K562 (cell line): Measurements from ENCODE around the gene MTG1. TPM values are rescaled to one million over a fixed set of nuclear protein-coding genes. Genes with fewer than 3 reads are reported as not detected.
A peak's percentile ranks its signal among the peaks of the same experiment; 100 is the strongest.

Experiments
- ATAC-seq: fragments of 200-7000 bp; cut with Tn5 transposase; 3 replicates; pipeline ENCODE4 v1.9.1; 2020; ENCODE audit warnings: moderate library complexity
- BruUV-seq: library from RNA; stranded (reverse); fragments of 400-500 nt; replicated peaks from 2 replicates; lab custom pipeline; 2021; lab: Mats Ljungman, UMichigan
- CTCF ChIA-PET: fragments of 300-600 bp; formaldehyde crosslinking; extraction: SDS; loops from one replicate; lab custom pipeline; 2021; ENCODE audit warnings: low intra/inter-chr PET ratio; lab: Yijun Ruan, JAX
- POLR2A ChIA-PET: fragments of 300-600, 350-650 bp; sonication (Branson Sonifier 250); formaldehyde crosslinking; extraction: SDS; loops from one replicate; lab custom pipeline; 2021; ENCODE audit warnings: antibody characterized with exemption, inconsistent platforms; lab: Yijun Ruan, JAX
- DNase-seq, 4 experiments: peaks; one replicate each; pipeline versions ENCODE4 v3.0.0 to v3.0.0-alpha.2; 2011 to 2018; ENCODE audit warnings: low spot score in 3 of 4, mixed read lengths in 3 of 4; ENCODE audit errors: extremely low read depth in 1 of 4
- FAIRE-seq: peaks from 2 replicates; lab custom pipeline; 2011; peaks lifted over from hg19 to GRCh38; lab: Jason Lieb, UNC
- H2AFZ ChIP-seq: 2 replicates; pipeline ENCODE4 v1.6.0; 2011; ENCODE audit warnings: low read depth, low read length, control low read depth, inconsistent platforms
- H3K27ac ChIP-seq: fragments of 200-600 bp; 3 replicates; pipeline ENCODE4 v1.8.0; 2011; ENCODE audit warnings: low read depth, mild to moderate bottlenecking, control low read depth, inconsistent platforms, low read length, moderate library complexity, mixed read lengths; ENCODE audit errors: extremely low read depth
- H3K27me3 ChIP-seq, 2 experiments: fragments of 300-600 bp in 1 of 2; 2 replicates in 1 of 2; 3 replicates in 1 of 2; pipeline versions ENCODE4 v1.6.0 to v1.8.0; 2011; ENCODE audit warnings: inconsistent platforms in 2 of 2, low read length in 2 of 2, mild to moderate bottlenecking in 1 of 2, mixed read lengths in 1 of 2, moderate library complexity in 1 of 2; ENCODE audit not compliant: control insufficient read depth in 2 of 2, insufficient read depth in 2 of 2
- H3K36me3 ChIP-seq: fragments of 300-600 bp; 3 replicates; pipeline ENCODE4 v1.8.0; 2011; ENCODE audit warnings: mild to moderate bottlenecking, low read length, inconsistent platforms; ENCODE audit not compliant: control insufficient read depth, insufficient read depth
- H3K4me1 ChIP-seq, 2 experiments: fragments of 200-600 bp in 1 of 2; replicated peaks in 1 of 2; 2 replicates in 1 of 2; 3 replicates in 1 of 2; pipeline versions ENCODE4 v1.5.1 to v1.8.0; 2011; ENCODE audit warnings: inconsistent platforms in 2 of 2, low read length in 2 of 2, mild to moderate bottlenecking in 1 of 2, mixed read lengths in 1 of 2, moderate library complexity in 1 of 2; ENCODE audit not compliant: control insufficient read depth in 2 of 2, insufficient read depth in 2 of 2
- H3K4me2 ChIP-seq: 2 replicates; pipeline ENCODE4 v1.6.1; 2011; ENCODE audit warnings: low read length, control low read depth, inconsistent platforms, mixed read lengths; ENCODE audit not compliant: insufficient read depth
- H3K4me3 ChIP-seq: fragments of 200-600 bp; sonication (generic), shearing (Covaris generic); 2 replicates; pipeline ENCODE4 v1.5.1; 2016; ENCODE audit warnings: control low read depth, inconsistent platforms
- H3K79me2 ChIP-seq: fragments of 200-600 bp; 3 replicates; pipeline ENCODE4 v1.8.0; 2011; ENCODE audit warnings: low read length, inconsistent platforms; ENCODE audit not compliant: control insufficient read depth, insufficient read depth
- H3K9ac ChIP-seq, 2 experiments: 2 replicates each; pipeline versions ENCODE4 v1.6.0 to v1.6.1; 2011; ENCODE audit warnings: low read depth in 2 of 2, low read length in 2 of 2, control low read depth in 1 of 2, inconsistent platforms in 1 of 2, mild to moderate bottlenecking in 1 of 2, mixed read lengths in 1 of 2; ENCODE audit not compliant: insufficient read depth in 1 of 2
- H3K9me1 ChIP-seq: one replicate; pipeline ENCODE4 v1.6.0; 2011; ENCODE audit warnings: inconsistent platforms, mild to moderate bottlenecking, low read length, moderate library complexity; ENCODE audit not compliant: control insufficient read depth, insufficient read depth
- H3K9me3 ChIP-seq: replicated peaks from 2 replicates; pipeline ENCODE4 v1.5.1; 2011; ENCODE audit warnings: low read depth, low read length, inconsistent platforms; ENCODE audit not compliant: control insufficient read depth, insufficient read depth
- H4K20me1 ChIP-seq: replicated peaks from 2 replicates; pipeline ENCODE4 v1.6.1; 2011; ENCODE audit warnings: low read length, inconsistent platforms, mixed read lengths; ENCODE audit not compliant: control insufficient read depth, insufficient read depth
- ARNT ChIP-seq, 2 experiments: fragments of 450-650 bp; IDR thresholded peaks; 2 replicates each; pipeline ENCODE4 v1.6.1; 2016; ENCODE audit warnings: mild to moderate bottlenecking in 1 of 2
- EP300 ChIP-seq: IDR thresholded peaks from 2 replicates; pipeline ENCODE4 v1.6.1; 2012; ENCODE audit warnings: low read length, improper control_type of control experiment
- MXI1 ChIP-seq: IDR thresholded peaks from 2 replicates; pipeline ENCODE4 v1.6.1; 2011; ENCODE audit warnings: low read depth, mild to moderate bottlenecking, improper control_type of control experiment, low read length
- TOE1 ChIP-seq, 2 experiments: fragments of 450-650 bp in 1 of 2; sonication (generic) in 1 of 2; formaldehyde crosslinking in 1 of 2; IDR thresholded peaks; 2 replicates each; pipeline versions ENCODE4 v1.7.1 to v1.8.0; 2016 to 2022; ENCODE audit warnings: borderline replicate concordance in 2 of 2, mild to moderate bottlenecking in 2 of 2, antibody characterized with exemption in 1 of 2, inconsistent platforms in 1 of 2, low read depth in 1 of 2, missing genetic modification reagents in 1 of 2, moderate library complexity in 1 of 2
- ZNF134 ChIP-seq: fragments of 250-450 bp; sonication (Bioruptor Pico); conservative IDR thresholded peaks from 2 replicates; pipeline ENCODE4 v1.4.0; 2020
- ZNF175 ChIP-seq: fragments of 200-800 bp; sonication (Bioruptor generic); IDR thresholded peaks from 2 replicates; pipeline ENCODE4 v1.6.1; 2016; ENCODE audit warnings: low read depth, mild to moderate bottlenecking, missing genetic modification characterization, missing compliant biosample characterization
- ZNF239 ChIP-seq: fragments of 250-450 bp; sonication (Bioruptor Pico); IDR thresholded peaks from 2 replicates; pipeline ENCODE4 v1.4.0; 2020; ENCODE audit warnings: mild to moderate bottlenecking
- WGBS: fragments of 100-300 bp; shearing (Covaris generic); methylation state at CpG from one replicate; pipeline ENCODE4 v1.1.6; 2016; ENCODE audit warnings: low coverage, mixed read lengths; ENCODE audit not compliant: insufficient coverage; ENCODE audit errors: missing lambda C conversion rate; 5-methylcytosine and 5-hydroxymethylcytosine counted together
- in situ Hi-C: fragments of 300-500 bp; cut with MboI; formaldehyde crosslinking; loops from 4 replicates; pipeline ENCODE4 v1.15.0; 2018; ENCODE audit warnings: inconsistent platforms, mixed read lengths
- intact Hi-C: fragments of 100-400 bp; cut with micrococcal nuclease; formaldehyde crosslinking; loops from 2 replicates; pipeline ENCODE4 v1.14.2; 2022
- polyA plus RNA-seq, 8 experiments: library from polyadenylated mRNA; depleted of rRNA in 4 of 8; stranded (reverse) in 5 of 8; unstranded in 3 of 8; fragments of >200 nt; fragmentation: Nextera tagmentation in 2 of 8; fragmentation: Illumina TruSeq in 1 of 8; extraction: Ambion mirVana in 2 of 8; extraction: Trizol in 1 of 8; gene quantifications; 2 replicates each; pipeline versions ENCODE4 v1.2.1 to v1.2.3, GENCODE V29; 2011 to 2014; ENCODE audit warnings: inconsistent platforms in 1 of 8, missing spikeins in 1 of 8
- total RNA-seq, 7 experiments: library from RNA; depleted of rRNA in 6 of 7; stranded (reverse); fragments of >200 nt in 6 of 7; fragmentation: Illumina TruSeq in 2 of 7; extraction: Trizol in 2 of 7; gene quantifications; 2 replicates each; pipeline versions ENCODE4 v1.2.1 to v1.2.3, GENCODE V29; 2011 to 2021; ENCODE audit warnings: low replicate concordance in 1 of 7
- TF ChIP-seq, protein P1 (sequence below): fragments of 250-450 bp; sonication (Bioruptor Pico); IDR thresholded peaks from 2 replicates; pipeline ENCODE4 v1.8.0; 2022; ENCODE audit warnings: inconsistent platforms, mild to moderate bottlenecking, moderate library complexity, borderline replicate concordance
- TF ChIP-seq, protein P2 (sequence below): fragments of 250-450 bp; sonication (Bioruptor Pico); IDR thresholded peaks from 2 replicates; pipeline ENCODE4 v1.9.0; 2021; ENCODE audit warnings: mild to moderate bottlenecking, inconsistent platforms
- TF ChIP-seq, protein P3 (sequence below): fragments of 250-450 bp; sonication (Bioruptor Pico); IDR thresholded peaks from 2 replicates; pipeline ENCODE4 v1.8.0; 2021; ENCODE audit warnings: moderate library complexity, mild to moderate bottlenecking, inconsistent platforms
- TF ChIP-seq, protein P4 (sequence below): fragments of 450-650 bp; IDR thresholded peaks from 2 replicates; pipeline ENCODE4 v1.6.1; 2017; ENCODE audit warnings: antibody characterized with exemption, mild to moderate bottlenecking

The MTG1 gene
- total and polyA plus RNA-seq, 9 of the 15 experiments (the other 6 are each of a cell fraction or from before 2014, with no cell fraction given), result 2.8 to 28.2 (median 15.4) TPM

DNA sequence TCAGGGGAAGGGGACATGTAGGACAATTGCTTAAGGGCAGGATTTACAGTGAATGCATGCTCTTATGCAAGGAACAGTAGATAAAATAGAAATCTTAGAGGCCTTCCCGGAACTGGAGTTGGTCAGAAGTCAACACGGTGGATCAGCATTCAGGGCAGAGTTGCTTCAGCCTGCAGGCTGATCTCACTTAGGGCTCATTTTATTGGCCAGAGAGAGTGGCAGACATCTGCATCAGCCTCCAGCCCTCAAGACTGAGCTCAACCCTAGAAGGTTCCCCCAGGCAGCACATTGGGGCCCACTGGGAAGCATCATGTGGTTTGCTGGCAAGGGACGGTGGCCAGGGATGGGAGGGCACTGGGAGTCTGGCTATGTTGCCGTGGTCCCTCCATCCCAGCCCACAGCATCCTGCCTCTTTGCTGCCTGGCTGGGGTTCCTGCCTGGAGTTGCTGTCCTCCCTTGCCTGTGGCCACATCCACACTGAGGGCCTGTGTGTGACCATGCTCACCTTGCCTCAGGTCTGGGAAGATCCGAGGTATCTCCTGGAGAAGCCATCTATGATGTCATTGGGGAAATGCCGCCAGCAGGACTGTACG is 72.8 kb downstream of the MTG1 start (continued):
- TF ChIP-seq, protein P1, sequence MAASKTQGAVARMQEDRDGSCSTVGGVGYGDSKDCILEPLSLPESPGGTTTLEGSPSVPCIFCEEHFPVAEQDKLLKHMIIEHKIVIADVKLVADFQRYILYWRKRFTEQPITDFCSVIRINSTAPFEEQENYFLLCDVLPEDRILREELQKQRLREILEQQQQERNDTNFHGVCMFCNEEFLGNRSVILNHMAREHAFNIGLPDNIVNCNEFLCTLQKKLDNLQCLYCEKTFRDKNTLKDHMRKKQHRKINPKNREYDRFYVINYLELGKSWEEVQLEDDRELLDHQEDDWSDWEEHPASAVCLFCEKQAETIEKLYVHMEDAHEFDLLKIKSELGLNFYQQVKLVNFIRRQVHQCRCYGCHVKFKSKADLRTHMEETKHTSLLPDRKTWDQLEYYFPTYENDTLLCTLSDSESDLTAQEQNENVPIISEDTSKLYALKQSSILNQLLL (CRISPR knock-in tag), result no peak
- no peak for TF ChIP-seq TOE1 (IDR thresholded peaks at IDR 0.05; ENCODE audit: borderline replicate concordance)
- TF ChIP-seq TOE1 (CRISPR knock-in tag; IDR thresholded peaks at IDR 0.05; ENCODE audit: borderline replicate concordance, low read depth), result no peak

DNA sequence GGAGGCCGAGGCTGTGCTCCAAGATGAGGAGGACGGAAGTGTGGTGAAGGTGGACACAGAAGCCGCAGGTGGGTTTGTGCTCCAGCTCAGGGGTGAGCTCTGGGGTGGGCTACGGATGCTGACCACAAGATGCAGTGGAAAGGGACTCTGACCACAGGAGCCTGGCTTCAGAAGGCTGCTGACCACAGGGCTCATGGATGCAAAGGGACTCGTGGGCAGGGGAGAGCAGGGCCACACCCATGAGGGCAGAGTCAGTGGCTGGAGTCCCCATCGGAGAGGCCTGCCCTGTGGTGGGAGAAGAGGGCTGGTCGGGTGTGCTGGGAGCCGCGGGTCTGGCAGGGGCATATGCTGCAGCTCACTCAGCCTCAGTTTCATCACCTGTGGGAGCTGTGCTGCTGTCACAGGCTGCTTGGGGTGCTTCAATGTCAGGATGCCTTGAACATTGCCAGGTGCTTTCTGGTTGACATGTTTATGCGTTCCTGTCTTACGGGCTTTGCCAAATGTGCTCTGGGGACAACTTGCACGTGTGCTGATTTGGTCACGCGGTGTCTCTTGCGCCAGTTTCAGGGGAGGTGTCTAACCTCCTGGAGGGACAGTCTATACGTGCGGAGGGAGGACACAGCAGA is 73.4 kb downstream of the MTG1 start:
- 6% methylated on average over 17 of the region's 17 CpGs for WGBS
- no peaks in the 10 kb centered on the region for H3K36me3 ChIP-seq
- no peak overlapping the region for H3K27ac ChIP-seq
- H3K79me2 ChIP-seq, result no peaks in the 10 kb centered on the region
- CTCF ChIA-PET, result no interaction called here
- peaks cover 0 to 7% of the 10 kb centered on the region in 2 experiments; a peak in 1 of 5 replicates for H3K4me1 ChIP-seq
- H3K4me3 ChIP-seq, result no peak overlapping the region
- H3K27me3 ChIP-seq, result peaks cover 3 to 17% of the 10 kb centered on the region in 2 experiments; a peak in 1 of 5 replicates
- H3K4me2 ChIP-seq, result no peak overlapping the region
- BruUV-seq, result no TSS peak
- FAIRE-seq (no peak), ATAC-seq (no peak), DNase-seq (peak in 3 of 4 experiments; percentile 3 to 7 (median 5))
- H4K20me1 ChIP-seq, result peaks cover 4% of the 10 kb centered on the region; the same call in 1 of the 2 replicates
- no peaks in the 10 kb centered on the region for H3K9me3 ChIP-seq
- no peak overlapping the region for H3K9ac ChIP-seq
- in situ Hi-C loops (no loop called here), intact Hi-C loops (no loop called here)
- POLR2A ChIA-PET, result interaction anchor here (1.8 kb wide), 1 partner anchor 9 kb away, joined by 6 read pairs; no protein-coding TSS in a partner anchor
- H2AFZ ChIP-seq, result no peak overlapping the region
- H3K9me1 ChIP-seq, result no peaks in the 10 kb centered on the region
- TF ChIP-seq, protein P2, sequence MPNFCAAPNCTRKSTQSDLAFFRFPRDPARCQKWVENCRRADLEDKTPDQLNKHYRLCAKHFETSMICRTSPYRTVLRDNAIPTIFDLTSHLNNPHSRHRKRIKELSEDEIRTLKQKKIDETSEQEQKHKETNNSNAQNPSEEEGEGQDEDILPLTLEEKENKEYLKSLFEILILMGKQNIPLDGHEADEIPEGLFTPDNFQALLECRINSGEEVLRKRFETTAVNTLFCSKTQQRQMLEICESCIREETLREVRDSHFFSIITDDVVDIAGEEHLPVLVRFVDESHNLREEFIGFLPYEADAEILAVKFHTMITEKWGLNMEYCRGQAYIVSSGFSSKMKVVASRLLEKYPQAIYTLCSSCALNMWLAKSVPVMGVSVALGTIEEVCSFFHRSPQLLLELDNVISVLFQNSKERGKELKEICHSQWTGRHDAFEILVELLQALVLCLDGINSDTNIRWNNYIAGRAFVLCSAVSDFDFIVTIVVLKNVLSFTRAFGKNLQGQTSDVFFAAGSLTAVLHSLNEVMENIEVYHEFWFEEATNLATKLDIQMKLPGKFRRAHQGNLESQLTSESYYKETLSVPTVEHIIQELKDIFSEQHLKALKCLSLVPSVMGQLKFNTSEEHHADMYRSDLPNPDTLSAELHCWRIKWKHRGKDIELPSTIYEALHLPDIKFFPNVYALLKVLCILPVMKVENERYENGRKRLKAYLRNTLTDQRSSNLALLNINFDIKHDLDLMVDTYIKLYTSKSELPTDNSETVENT (CRISPR knock-in tag), result no peak
- TF ChIP-seq ARNT (IDR thresholded peaks at IDR 0.05) (no peak), ZNF134 (no peak), ZNF239 (CRISPR knock-in tag) (no peak), MXI1 (no peak), ZNF175 (CRISPR knock-in tag) (no peak), EP300 (no peak)
- TF ChIP-seq, protein P3, sequence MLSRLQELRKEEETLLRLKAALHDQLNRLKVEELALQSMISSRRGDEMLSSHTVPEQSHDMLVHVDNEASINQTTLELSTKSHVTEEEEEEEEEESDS (CRISPR knock-in tag), result no peak
- TF ChIP-seq, protein P4, sequence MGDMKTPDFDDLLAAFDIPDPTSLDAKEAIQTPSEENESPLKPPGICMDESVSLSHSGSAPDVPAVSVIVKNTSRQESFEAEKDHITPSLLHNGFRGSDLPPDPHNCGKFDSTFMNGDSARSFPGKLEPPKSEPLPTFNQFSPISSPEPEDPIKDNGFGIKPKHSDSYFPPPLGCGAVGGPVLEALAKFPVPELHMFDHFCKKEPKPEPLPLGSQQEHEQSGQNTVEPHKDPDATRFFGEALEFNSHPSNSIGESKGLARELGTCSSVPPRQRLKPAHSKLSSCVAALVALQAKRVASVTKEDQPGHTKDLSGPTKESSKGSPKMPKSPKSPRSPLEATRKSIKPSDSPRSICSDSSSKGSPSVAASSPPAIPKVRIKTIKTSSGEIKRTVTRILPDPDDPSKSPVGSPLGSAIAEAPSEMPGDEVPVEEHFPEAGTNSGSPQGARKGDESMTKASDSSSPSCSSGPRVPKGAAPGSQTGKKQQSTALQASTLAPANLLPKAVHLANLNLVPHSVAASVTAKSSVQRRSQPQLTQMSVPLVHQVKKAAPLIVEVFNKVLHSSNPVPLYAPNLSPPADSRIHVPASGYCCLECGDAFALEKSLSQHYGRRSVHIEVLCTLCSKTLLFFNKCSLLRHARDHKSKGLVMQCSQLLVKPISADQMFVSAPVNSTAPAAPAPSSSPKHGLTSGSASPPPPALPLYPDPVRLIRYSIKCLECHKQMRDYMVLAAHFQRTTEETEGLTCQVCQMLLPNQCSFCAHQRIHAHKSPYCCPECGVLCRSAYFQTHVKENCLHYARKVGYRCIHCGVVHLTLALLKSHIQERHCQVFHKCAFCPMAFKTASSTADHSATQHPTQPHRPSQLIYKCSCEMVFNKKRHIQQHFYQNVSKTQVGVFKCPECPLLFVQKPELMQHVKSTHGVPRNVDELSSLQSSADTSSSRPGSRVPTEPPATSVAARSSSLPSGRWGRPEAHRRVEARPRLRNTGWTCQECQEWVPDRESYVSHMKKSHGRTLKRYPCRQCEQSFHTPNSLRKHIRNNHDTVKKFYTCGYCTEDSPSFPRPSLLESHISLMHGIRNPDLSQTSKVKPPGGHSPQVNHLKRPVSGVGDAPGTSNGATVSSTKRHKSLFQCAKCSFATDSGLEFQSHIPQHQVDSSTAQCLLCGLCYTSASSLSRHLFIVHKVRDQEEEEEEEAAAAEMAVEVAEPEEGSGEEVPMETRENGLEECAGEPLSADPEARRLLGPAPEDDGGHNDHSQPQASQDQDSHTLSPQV, result no peak
